GM10847 (cell line): ENCODE results near the gene EPB41L1.

ENCODE experiments used
- POLR2A ChIP-seq: IDR thresholded peaks from 2 replicates; pipeline ENCODE4 v1.6.1; 2011; ENCODE audit not compliant: insufficient read length; ENCODE audit errors: extremely low read depth

EPB41L1 gene

DNA sequence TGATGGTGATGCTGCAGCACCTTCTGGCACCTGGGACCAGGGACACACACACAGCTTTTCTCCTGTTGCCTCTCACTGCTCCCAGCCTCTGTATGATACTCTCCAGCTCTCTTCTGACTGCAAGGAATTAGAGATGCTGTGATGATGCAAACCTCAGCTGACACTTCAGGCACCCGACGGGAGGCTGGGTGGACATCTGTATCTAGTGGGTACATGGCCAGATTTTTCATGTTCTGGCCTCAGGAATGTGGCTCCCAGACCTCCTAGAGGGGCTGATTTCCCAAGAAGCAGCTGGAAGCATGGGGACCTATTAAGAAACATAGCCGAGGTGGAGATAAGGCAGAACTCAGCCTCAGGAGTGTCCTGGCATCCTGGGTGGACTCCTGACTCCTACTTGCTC lies 6.8 kb upstream of the EPB41L1 start:
- no peak for TF ChIP-seq POLR2A

- TF ChIP-seq POLR2A: no peak
These were observed 6.1 kb upstream of the EPB41L1 start for GRCh38 chr20:36148439-36148838.

GRCh38 chr20:36149012-36149411 lies 5.5 kb upstream of the EPB41L1 start:
- no peak for TF ChIP-seq POLR2A

DNA sequence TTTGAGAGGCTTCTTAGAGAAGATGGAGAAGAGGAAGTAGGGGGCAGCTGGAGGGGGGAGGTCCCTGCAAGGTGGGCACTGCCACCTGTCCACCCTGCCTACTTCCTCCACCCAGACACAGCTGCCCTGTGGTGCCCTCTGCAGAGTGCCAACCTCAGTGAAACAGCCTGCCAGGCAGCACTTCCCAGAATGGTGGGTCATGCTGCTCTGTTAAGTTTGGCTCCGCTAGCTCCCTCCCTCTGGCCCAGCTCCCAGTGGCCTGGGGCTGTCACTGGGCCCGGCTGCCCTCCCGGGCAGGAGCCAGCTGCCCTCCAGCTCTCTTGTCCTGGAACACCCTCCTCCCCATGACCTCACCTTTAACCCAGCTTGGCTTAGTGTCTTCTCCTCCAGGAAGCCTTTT lies 5.1 kb upstream of the EPB41L1 start:
- no peak for TF ChIP-seq POLR2A

- TF ChIP-seq POLR2A: no peak
These were observed 4.1 kb upstream of the EPB41L1 start for GRCh38 chr20:36150489-36150846.

- no peak for TF ChIP-seq POLR2A
These were observed 3.5 kb upstream of the EPB41L1 start for GRCh38 chr20:36150847-36151539.

GRCh38 chr20:36152261-36152660 lies 2.3 kb upstream of the EPB41L1 start:
- TF ChIP-seq POLR2A: no peak

- no peak for TF ChIP-seq POLR2A
These were observed 1.3 kb upstream of the EPB41L1 start for GRCh38 chr20:36153204-36153603.

GRCh38 chr20:36153736-36154699 lies 522 bp upstream of the EPB41L1 start:
- no peak for TF ChIP-seq POLR2A

DNA sequence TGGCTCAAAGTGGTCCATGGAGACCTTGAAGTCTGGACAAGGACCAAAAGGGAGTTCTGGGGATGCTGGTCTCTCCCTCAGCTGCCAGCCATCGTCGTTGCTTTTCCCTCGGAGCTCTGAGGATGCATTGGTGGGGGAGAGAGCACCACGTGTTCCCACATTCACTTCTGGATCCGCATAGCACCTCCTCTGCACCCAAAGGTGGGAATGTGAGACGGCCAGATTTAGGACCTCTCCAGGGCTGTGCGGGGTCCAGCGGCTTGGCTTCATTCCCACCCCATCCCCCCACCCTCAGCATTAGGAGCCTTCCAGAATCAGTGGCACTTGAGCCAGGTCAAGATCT lies 1.1 kb downstream of the EPB41L1 start:
- no peak for TF ChIP-seq POLR2A

- no peak for TF ChIP-seq POLR2A
These were observed 1.5 kb downstream of the EPB41L1 start for GRCh38 chr20:36155991-36156390.

- no peak for TF ChIP-seq POLR2A
These were observed 3.1 kb downstream of the EPB41L1 start for GRCh38 chr20:36157610-36158009.

- TF ChIP-seq POLR2A: no peak
These were observed 3.7 kb downstream of the EPB41L1 start for GRCh38 chr20:36158160-36158741.

DNA sequence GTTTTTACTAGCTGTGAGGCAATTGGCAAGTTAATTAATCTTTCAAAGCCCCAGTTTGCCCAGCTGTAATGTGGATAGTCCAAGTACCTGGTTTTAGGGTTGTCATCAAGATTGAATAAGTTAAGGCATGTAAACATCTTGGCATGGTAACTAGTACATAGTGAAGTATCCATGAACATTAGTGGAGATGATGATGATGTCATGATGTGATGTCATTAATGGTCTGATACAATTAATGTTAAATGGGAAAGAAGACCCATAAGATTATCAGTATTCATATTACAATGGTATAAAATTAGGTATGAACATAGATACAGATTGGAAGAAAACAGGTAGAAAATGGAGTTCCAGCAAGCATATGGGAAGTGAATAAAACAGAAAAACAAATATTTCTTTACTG lies 5.3 kb downstream of the EPB41L1 start:
- TF ChIP-seq POLR2A: no peak

DNA sequence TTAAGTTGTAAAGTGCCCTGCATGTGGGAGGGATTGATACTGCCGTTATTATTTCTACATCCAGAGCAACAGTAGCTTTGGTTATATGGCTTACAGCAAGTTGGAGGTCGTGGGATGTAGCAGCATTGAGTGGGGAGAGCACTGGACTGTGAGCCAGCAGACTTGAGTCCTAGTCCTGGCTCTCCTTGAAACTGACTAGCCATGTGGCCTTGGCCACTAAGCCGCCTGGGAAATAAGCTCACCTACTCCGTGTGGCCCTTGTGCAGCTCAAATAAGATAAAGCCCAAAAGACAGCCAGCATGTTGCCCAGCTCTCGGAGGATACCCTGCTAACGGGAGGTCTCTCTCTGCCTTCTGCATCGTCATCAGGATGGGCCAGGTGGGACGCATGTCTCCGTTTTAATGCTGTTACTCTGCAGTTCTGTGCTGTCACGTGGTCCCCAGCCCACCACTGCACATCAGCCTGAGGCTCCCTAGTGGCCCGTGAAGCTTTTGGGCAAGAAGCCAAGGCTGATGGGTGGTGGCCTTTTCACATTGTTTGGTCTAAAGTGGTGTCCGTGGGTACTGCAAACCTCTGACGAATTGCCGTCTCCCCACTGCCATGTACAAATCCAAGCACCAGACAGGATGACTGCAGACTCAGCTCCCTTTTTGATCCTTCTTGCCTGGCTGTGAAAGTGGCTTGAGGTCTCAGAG lies 7.9 kb downstream of the EPB41L1 start:
- TF ChIP-seq POLR2A: no peak

DNA sequence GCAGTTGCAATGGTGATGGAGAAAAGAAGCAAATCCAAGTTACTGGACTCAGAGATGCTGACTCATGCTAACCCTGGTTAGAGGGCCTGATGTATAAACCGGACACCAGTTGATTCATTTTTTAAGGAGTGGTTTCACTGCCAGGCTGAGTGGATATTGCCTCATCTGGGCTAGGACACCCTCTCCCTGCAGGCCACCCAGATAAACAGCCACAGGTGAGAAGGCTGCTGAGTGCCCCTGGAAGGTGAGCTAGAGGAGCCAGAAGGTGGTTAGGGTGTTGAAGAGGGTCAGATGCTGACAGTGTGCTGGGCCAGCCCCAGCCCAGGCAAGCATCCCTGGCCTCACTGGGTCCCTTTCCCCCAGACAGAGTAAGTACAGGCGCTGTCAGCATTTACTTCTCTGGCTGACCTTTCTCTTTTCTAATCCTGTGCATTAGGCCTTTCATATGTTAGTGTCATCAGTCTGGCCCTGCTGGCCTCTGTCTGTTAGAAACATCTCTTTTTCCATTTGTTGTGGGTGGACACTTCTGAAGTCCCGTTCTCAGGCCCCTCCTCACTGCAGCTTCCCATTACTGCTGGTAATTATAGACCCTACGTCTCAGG lies 13.5 kb downstream of the EPB41L1 start:
- no peak for TF ChIP-seq POLR2A
